ENCODE data around the gene PRKG1. TPM values are rescaled to one million over a fixed set of nuclear protein-coding genes. Genes with fewer than 3 reads are reported as not detected.
"Not testable (repeated sequence)": the region's sequence is repeated elsewhere in the genome, so short reads cannot be mapped to it uniquely, and the experiment has no call there.

PRKG1 gene
- total RNA-seq, 2 donors from 2014 or later = 1.3 to 2.7 TPM

GRCh38 chr10:51748959-51749358, 674.7 kb downstream of the PRKG1 start:
- 92 to 100% methylated on average over 1 of the region's 1 CpG for WGBS, 2 experiments (ENCODE audit: insufficient coverage in 1 of 2, insufficient read length in 1 of 2)
- Mint-ChIP-seq H3K27me3 (ENCODE audit: insufficient read depth) (peaks cover 6% of the 10 kb centered on the region), H3K9me3 (no peaks in the 10 kb centered on the region), H3K36me3 (ENCODE audit: low read depth) (no peaks in the 10 kb centered on the region), H3K27ac (no peak overlapping the region), H3K4me3 (no peak overlapping the region), H3K4me1 (peaks cover 6% of the 10 kb centered on the region)
- no peak overlapping the region for H3K9ac ChIP-seq (ENCODE audit: extremely low read depth, low read length, poor library complexity, severe bottlenecking)
- DNase-seq = no peak
- no peak overlapping the region for H3K27ac ChIP-seq (ENCODE audit: low read depth, low read length)
- no peaks in the 10 kb centered on the region for H3K36me3 ChIP-seq (ENCODE audit: control insufficient read depth, insufficient read depth, low read length)
- H3K27me3 ChIP-seq (ENCODE audit: control insufficient read depth, insufficient read depth, low read length, poor library complexity, severe bottlenecking) = peaks cover 41% of the 10 kb centered on the region
- TF ChIP-seq, protein P1, sequence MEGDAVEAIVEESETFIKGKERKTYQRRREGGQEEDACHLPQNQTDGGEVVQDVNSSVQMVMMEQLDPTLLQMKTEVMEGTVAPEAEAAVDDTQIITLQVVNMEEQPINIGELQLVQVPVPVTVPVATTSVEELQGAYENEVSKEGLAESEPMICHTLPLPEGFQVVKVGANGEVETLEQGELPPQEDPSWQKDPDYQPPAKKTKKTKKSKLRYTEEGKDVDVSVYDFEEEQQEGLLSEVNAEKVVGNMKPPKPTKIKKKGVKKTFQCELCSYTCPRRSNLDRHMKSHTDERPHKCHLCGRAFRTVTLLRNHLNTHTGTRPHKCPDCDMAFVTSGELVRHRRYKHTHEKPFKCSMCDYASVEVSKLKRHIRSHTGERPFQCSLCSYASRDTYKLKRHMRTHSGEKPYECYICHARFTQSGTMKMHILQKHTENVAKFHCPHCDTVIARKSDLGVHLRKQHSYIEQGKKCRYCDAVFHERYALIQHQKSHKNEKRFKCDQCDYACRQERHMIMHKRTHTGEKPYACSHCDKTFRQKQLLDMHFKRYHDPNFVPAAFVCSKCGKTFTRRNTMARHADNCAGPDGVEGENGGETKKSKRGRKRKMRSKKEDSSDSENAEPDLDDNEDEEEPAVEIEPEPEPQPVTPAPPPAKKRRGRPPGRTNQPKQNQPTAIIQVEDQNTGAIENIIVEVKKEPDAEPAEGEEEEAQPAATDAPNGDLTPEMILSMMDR (conservative IDR thresholded peaks at IDR 0.05) = no peak
- H3K4me1 ChIP-seq (ENCODE audit: control insufficient read depth, insufficient read depth, low read length) = no peaks in the 10 kb centered on the region
- H3K4me3 ChIP-seq (ENCODE audit: low read length) = no peak overlapping the region
- H3K9me3 ChIP-seq (ENCODE audit: control insufficient read depth, low read length) = no peaks in the 10 kb centered on the region

DNA sequence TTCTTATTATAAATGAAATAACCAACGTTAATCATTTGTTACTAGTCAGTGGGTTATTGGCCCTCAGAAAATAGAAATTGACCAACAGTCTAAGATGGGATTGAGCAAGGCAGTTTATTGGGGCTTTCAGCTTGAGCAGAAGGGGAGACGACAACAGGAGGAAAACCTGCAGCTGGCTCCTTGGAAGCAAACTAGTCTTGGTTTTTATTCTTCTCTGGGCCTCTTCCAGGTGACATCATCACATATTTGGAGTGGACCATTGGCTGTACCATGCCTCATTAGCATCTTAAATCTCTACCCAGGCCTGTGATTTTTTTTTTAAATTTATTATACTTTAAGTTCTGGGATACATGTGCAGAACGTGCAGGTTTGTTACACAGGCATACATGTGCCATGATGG, 684.1 kb downstream of the PRKG1 start:
- 95 to 100% methylated on average over 2 to 3 of the region's 3 CpGs for WGBS, 2 experiments (ENCODE audit: insufficient coverage in 1 of 2, insufficient read length in 1 of 2)
- H3K4me1 ChIP-seq (ENCODE audit: control insufficient read depth, insufficient read depth, low read length) = no peaks in the 10 kb centered on the region
- TF ChIP-seq, protein P1 (conservative IDR thresholded peaks at IDR 0.05) = no peak
- peaks cover 3% of the 10 kb centered on the region for H3K4me1 Mint-ChIP-seq
- H3K36me3 Mint-ChIP-seq (ENCODE audit: low read depth) = no peaks in the 10 kb centered on the region
- no peak overlapping the region for H3K27ac Mint-ChIP-seq
- no peaks in the 10 kb centered on the region for H3K27me3 ChIP-seq (ENCODE audit: control insufficient read depth, insufficient read depth, low read length, poor library complexity, severe bottlenecking)
- H3K27ac ChIP-seq (ENCODE audit: low read depth, low read length) = no peak overlapping the region
- H3K9me3 Mint-ChIP-seq = peaks cover 4% of the 10 kb centered on the region
- H3K9ac ChIP-seq (ENCODE audit: extremely low read depth, low read length, poor library complexity, severe bottlenecking) = no peak overlapping the region
- H3K4me3 ChIP-seq (ENCODE audit: low read length) = no peak overlapping the region
- no peak for DNase-seq
- no peaks in the 10 kb centered on the region for H3K9me3 ChIP-seq (ENCODE audit: control insufficient read depth, low read length)
- no peaks in the 10 kb centered on the region for H3K27me3 Mint-ChIP-seq (ENCODE audit: insufficient read depth)
- no peak overlapping the region for H3K4me3 Mint-ChIP-seq
- no peaks in the 10 kb centered on the region for H3K36me3 ChIP-seq (ENCODE audit: control insufficient read depth, insufficient read depth, low read length)

GRCh38 chr10:51758838-51759237, 684.6 kb downstream of the PRKG1 start:
- 83% methylated on average over 1 of the region's 1 CpG; no CpG with 5 or more reads in 1 of the 2 experiments for WGBS, 2 experiments (ENCODE audit: insufficient coverage in 1 of 2, insufficient read length in 1 of 2)
- H3K4me1 ChIP-seq (ENCODE audit: control insufficient read depth, insufficient read depth, low read length); H3K27ac ChIP-seq (ENCODE audit: low read depth, low read length); H3K27me3 ChIP-seq (ENCODE audit: control insufficient read depth, insufficient read depth, low read length, poor library complexity, severe bottlenecking); H3K4me1 Mint-ChIP-seq; H3K36me3 ChIP-seq (ENCODE audit: control insufficient read depth, insufficient read depth, low read length); H3K36me3 Mint-ChIP-seq (ENCODE audit: low read depth); DNase-seq; H3K4me3 ChIP-seq (ENCODE audit: low read length); H3K27me3 Mint-ChIP-seq (ENCODE audit: insufficient read depth); H3K9ac ChIP-seq (ENCODE audit: extremely low read depth, low read length, poor library complexity, severe bottlenecking); H3K4me3 Mint-ChIP-seq; H3K9me3 ChIP-seq (ENCODE audit: control insufficient read depth, low read length); H3K27ac Mint-ChIP-seq; H3K9me3 Mint-ChIP-seq: not testable (repeated sequence)

DNA sequence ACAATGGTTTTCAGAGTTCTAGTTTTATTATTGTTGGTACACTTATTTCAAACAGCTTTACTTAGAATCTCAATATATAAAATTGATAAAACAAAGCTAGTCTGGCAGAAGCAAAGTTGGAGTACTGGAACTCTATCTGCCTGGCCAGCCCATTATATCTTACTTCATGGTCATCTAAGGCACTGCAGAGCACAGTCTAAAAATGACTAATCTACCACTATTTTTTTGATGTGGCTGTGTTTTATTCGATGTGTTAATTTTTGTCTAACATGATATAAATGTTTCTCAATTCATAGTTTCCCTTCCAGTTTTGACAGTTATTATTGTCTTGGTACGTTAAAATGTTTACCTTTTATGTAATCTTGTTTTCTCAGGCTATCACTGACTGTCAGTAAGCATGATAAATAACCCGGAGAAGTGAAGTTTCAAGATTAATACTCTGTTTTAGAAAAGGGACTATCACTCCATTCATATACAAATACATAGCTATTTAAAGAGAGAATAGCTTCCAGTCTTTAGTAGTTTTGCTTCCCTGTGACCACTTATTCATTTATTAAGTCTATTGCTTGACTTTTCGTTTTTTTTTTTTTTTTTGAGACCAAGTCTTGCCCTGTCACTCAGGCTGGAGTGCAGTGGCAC, 685.7 kb downstream of the PRKG1 start:
- DNase-seq = no peak
- no peaks in the 10 kb centered on the region for H3K9me3 ChIP-seq (ENCODE audit: control insufficient read depth, low read length)
- no peak overlapping the region for H3K4me3 ChIP-seq (ENCODE audit: low read length)
- H3K27ac ChIP-seq (ENCODE audit: low read depth, low read length) = no peak overlapping the region
- Mint-ChIP-seq H3K27me3 (ENCODE audit: insufficient read depth) (no peaks in the 10 kb centered on the region), H3K4me1 (peaks cover 3% of the 10 kb centered on the region), H3K4me3 (no peak overlapping the region), H3K27ac (no peak overlapping the region), H3K9me3 (peaks cover 4% of the 10 kb centered on the region), H3K36me3 (ENCODE audit: low read depth) (no peaks in the 10 kb centered on the region)
- TF ChIP-seq, protein P1 (conservative IDR thresholded peaks at IDR 0.05) = no peak
- no peak overlapping the region for H3K9ac ChIP-seq (ENCODE audit: extremely low read depth, low read length, poor library complexity, severe bottlenecking)
- H3K27me3 ChIP-seq (ENCODE audit: control insufficient read depth, insufficient read depth, low read length, poor library complexity, severe bottlenecking) = no peaks in the 10 kb centered on the region
- no peaks in the 10 kb centered on the region for H3K4me1 ChIP-seq (ENCODE audit: control insufficient read depth, insufficient read depth, low read length)
- no peaks in the 10 kb centered on the region for H3K36me3 ChIP-seq (ENCODE audit: control insufficient read depth, insufficient read depth, low read length)
- WGBS, 2 experiments (ENCODE audit: insufficient coverage in 1 of 2, insufficient read length in 1 of 2) = 86 to 90% methylated on average over 1 to 3 of the region's 4 CpGs
